Sigmoid colon (tissue), 7 donors: ENCODE results near the gene LRRC8D. TPM values are rescaled to one million over a fixed set of nuclear protein-coding genes. Genes with fewer than 3 reads are reported as not detected.

Experiments
- DNase-seq: peaks from one replicate; pipeline ENCODE4 v3.0.0-alpha.2; 2019
- H3K27ac ChIP-seq, 4 donors: fragments of 200-600 bp; sonication (generic); one replicate each; pipeline ENCODE4 v1.5.1; 2016 to 2019; ENCODE audit warnings: mild to moderate bottlenecking in 1 of 4
- H3K27me3 ChIP-seq, 3 donors: fragments of 200-600 bp; sonication (generic); one replicate each; pipeline ENCODE4 v1.5.1; 2019; ENCODE audit warnings: mild to moderate bottlenecking in 1 of 3
- H3K36me3 ChIP-seq, 4 donors: fragments of 200-600 bp; sonication (generic); one replicate each; pipeline ENCODE4 v1.5.1; 2016 to 2019
- H3K4me1 ChIP-seq, 4 donors: fragments of 200-600 bp; sonication (generic); one replicate each; pipeline ENCODE4 v1.5.1; 2017 to 2019
- H3K4me3 ChIP-seq, 4 donors: fragments of 200-600 bp; sonication (generic); one replicate each; pipeline ENCODE4 v1.5.1; 2017 to 2019; ENCODE audit warnings: mild to moderate bottlenecking in 2 of 4, moderate library complexity in 1 of 4
- H3K9me3 ChIP-seq, 4 donors: fragments of 200-600 bp in 3 of 4; sonication (generic) in 3 of 4; one replicate each; pipeline versions ENCODE4 v1.5.1 to v1.6.1; 2013 to 2019
- CTCF ChIP-seq, 4 experiments: fragments of 450-650 bp in 3 of 4; fragments of 200-600 bp in 1 of 4; IDR thresholded peaks; one replicate each; pipeline ENCODE4 v1.5.1; 2016 to 2019; ENCODE audit warnings: antibody characterized with exemption in 4 of 4, mild to moderate bottlenecking in 3 of 4, moderate library complexity in 2 of 4
- EP300 ChIP-seq, 4 donors: sonication (generic); formaldehyde crosslinking; IDR thresholded peaks; one replicate each; pipeline ENCODE4 v1.6.1; 2017; ENCODE audit warnings: antibody characterized with exemption in 4 of 4
- POLR2A ChIP-seq, 2 donors: fragments of 450-650 bp; IDR thresholded peaks; one replicate each; pipeline ENCODE4 v1.6.1; 2016; ENCODE audit warnings: antibody characterized with exemption in 2 of 2, mild to moderate bottlenecking in 2 of 2, moderate library complexity in 2 of 2
- POLR2AphosphoS5 ChIP-seq, 4 donors: sonication (generic); formaldehyde crosslinking; IDR thresholded peaks; one replicate each; pipeline ENCODE4 v1.6.1; 2017; ENCODE audit warnings: antibody characterized with exemption in 4 of 4
- WGBS, 2 donors: extraction: QIAGEN DNeasy Blood & Tissue Kit; methylation state at CpG; one replicate each; pipeline ENCODE4 v1.1.7; 2013; 5-methylcytosine and 5-hydroxymethylcytosine counted together
- intact Hi-C: fragments of 100-400 bp; cut with DNase I; formaldehyde crosslinking; loops from one replicate; pipeline ENCODE4 v1.15.1; 2023
- polyA plus RNA-seq, 3 donors: library from polyadenylated mRNA; stranded (reverse); fragments of 200-250 nt; gene quantifications; one replicate each; pipeline ENCODE4 v1.2.3, GENCODE V29; 2013
- total RNA-seq, 4 donors: library from RNA; depleted of rRNA; stranded (reverse); fragments of >200 nt; gene quantifications; one replicate each; pipeline ENCODE4 v1.1.0, GENCODE V29; 2016
- donor health status: healthy with polysubstance abuse.
- donor health status: Bipolar disorder and iron deficiency.
- donor health status: healthy.

The LRRC8D gene
- total and polyA plus RNA-seq, 7 donors: 6.0 to 21.2 (median 9.3) TPM

DNA sequence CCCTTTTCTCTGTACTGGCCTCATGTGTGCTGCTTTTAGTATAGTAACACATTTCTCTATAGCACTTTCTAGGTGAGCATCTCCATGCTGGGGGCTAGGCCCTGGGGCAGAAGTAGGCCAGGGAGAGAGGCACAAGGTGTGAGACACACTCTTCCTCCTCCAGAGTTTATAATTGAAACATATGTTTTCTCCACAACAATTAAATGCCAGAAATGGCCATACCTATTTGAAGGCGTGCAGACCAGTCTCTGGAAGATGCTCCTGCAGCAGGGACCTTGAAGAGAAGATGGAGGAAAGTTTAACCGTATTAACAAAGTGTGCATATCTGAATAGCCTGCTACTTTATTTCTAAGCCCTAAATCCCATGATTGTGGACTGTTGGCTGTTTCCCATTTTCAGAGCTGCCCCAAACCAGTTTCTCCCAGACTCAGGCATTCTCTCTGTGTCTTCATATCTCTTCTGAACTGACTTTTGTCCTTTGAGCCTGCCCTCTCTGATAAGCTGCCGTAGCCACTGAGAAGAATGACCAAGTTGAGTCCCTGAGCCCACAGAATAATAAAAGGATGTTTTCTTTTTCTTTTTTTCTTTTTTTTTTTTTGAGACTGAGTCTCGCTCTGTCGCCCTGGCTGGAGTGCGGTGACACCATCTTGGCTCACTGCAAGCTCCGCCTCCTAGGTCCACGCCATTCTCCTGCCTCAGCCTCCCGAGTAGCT lies 81.3 kb downstream of the LRRC8D start:
- Histone ChIP-seq H3K36me3 (no peaks in the 10 kb centered on the region), H3K4me3 (no peak overlapping the region), H3K27ac (no peak overlapping the region), H3K4me1 (peaks cover 0 to 29% (median 14%) of the 10 kb centered on the region in 4 donors), H3K27me3 (no peaks in the 10 kb centered on the region), H3K9me3 (no peaks in the 10 kb centered on the region)
- no peak for DNase-seq
- 82 to 94% methylated on average over 9 of the region's 9 CpGs for WGBS, 2 donors
- TF ChIP-seq POLR2AphosphoS5 (IDR thresholded peaks at IDR 0.05): no peak
- no peak for TF ChIP-seq CTCF (IDR thresholded peaks at IDR 0.05)
- no peak for TF ChIP-seq EP300 (IDR thresholded peaks at IDR 0.05)
- TF ChIP-seq POLR2A (IDR thresholded peaks at IDR 0.05): no peak
- intact Hi-C loops: no loop called here

- TF ChIP-seq EP300 (IDR thresholded peaks at IDR 0.05) (no peak), POLR2AphosphoS5 (IDR thresholded peaks at IDR 0.05) (no peak), POLR2A (IDR thresholded peaks at IDR 0.05) (no peak), CTCF (IDR thresholded peaks at IDR 0.05) (no peak)
- H3K4me3 ChIP-seq: no peak overlapping the region
- H3K27me3 ChIP-seq: no peaks in the 10 kb centered on the region
- WGBS, 2 donors: 58 to 85% methylated on average over 1 of the region's 1 CpG
- H3K9me3 ChIP-seq: no peaks in the 10 kb centered on the region
- no peak for DNase-seq
- intact Hi-C loops: no loop called here
- H3K4me1 ChIP-seq: peaks cover 0 to 29% (median 16%) of the 10 kb centered on the region in 4 donors
- H3K27ac ChIP-seq: no peak overlapping the region
- H3K36me3 ChIP-seq: no peaks in the 10 kb centered on the region
Measured at GRCh38 chr1:89903550-89903949, 82.7 kb downstream of the LRRC8D start.

GRCh38 chr1:89904219-89904980 lies 83.6 kb downstream of the LRRC8D start:
- Histone ChIP-seq H3K27ac (no peak overlapping the region), H3K4me3 (no peak overlapping the region), H3K4me1 (peaks cover 0 to 22% (median 17%) of the 10 kb centered on the region in 4 donors), H3K27me3 (no peaks in the 10 kb centered on the region), H3K36me3 (no peaks in the 10 kb centered on the region), H3K9me3 (no peaks in the 10 kb centered on the region)
- no peak for DNase-seq
- 68 to 87% methylated on average over 6 of the region's 6 CpGs for WGBS, 2 donors
- no peak for TF ChIP-seq EP300 (IDR thresholded peaks at IDR 0.05)
- TF ChIP-seq CTCF (IDR thresholded peaks at IDR 0.05): no peak
- TF ChIP-seq POLR2AphosphoS5 (IDR thresholded peaks at IDR 0.05): no peak
- no peak for TF ChIP-seq POLR2A (IDR thresholded peaks at IDR 0.05)
- intact Hi-C loops: no loop called here

DNA sequence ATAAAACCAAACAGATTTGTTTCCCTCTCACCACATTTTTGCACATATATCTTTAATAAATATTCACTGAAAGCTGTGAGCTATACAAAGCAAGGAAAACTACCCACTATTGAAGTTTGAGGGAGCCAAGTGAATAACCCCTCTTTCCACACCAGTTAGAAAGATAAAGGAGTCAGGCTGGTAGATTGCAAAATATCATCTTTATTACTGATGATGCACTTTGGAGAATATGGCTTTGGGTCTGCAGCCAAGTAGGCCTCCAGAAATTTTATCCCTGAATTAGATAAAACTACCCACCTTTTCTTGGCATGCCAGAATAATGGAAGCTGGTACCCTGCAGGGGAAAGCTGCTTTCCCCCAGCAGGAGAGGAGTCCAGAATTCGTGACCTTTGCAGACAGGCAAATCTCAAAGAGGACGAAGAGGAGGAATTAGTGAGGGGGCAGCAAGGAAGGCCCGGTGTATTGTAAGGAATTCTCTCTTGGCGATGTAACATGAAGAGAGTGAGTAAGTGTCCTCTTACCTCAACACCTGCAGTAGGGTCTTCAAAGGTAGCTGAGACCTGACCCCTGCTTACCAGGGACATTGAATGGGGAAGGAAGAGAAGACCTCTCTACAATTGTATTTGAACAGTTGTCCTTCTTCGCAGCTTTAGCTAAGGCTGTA lies 84.7 kb downstream of the LRRC8D start:
- 95 to 96% methylated on average over 5 of the region's 5 CpGs for WGBS, 2 donors
- Histone ChIP-seq H3K27me3 (no peaks in the 10 kb centered on the region), H3K27ac (peak overlapping the region in 1 of 4 donors; percentile 38), H3K9me3 (no peaks in the 10 kb centered on the region), H3K4me3 (no peak overlapping the region), H3K4me1 (peaks cover 0 to 22% (median 17%) of the 10 kb centered on the region in 4 donors), H3K36me3 (no peaks in the 10 kb centered on the region)
- DNase-seq: no peak
- TF ChIP-seq EP300 (IDR thresholded peaks at IDR 0.05) (no peak), POLR2AphosphoS5 (IDR thresholded peaks at IDR 0.05) (no peak), POLR2A (IDR thresholded peaks at IDR 0.05) (no peak), CTCF (IDR thresholded peaks at IDR 0.05) (no peak)
- intact Hi-C loops: no loop called here
